SK-N-SH (cell line): ENCODE data around the gene EFHD1. TPM values are rescaled to one million over a fixed set of nuclear protein-coding genes. Genes with fewer than 3 reads are reported as not detected.

Experiments used
- CTCF ChIA-PET: fragments of 300-600, 350-600 bp; formaldehyde crosslinking; extraction: SDS; loops from one replicate; lab custom pipeline; 2021; lab: Yijun Ruan, JAX
- POLR2A ChIA-PET: fragments of 350-600 bp; sonication (Branson Sonifier 250); formaldehyde crosslinking; extraction: SDS; loops from one replicate; lab custom pipeline; 2020; ENCODE audit warnings: antibody characterized with exemption, inconsistent platforms; lab: Yijun Ruan, JAX
- DNase-seq: peaks from one replicate; pipeline ENCODE4 v3.0.0; 2012
- H2AFZ ChIP-seq: fragments of 200-600 bp; sonication (generic); 2 replicates; pipeline ENCODE4 v1.8.1; 2016; ENCODE audit warnings: antibody characterized with exemption, mild to moderate bottlenecking, low read depth
- H3F3A ChIP-seq: fragments of 200-600 bp; sonication (generic); replicated peaks from 2 replicates; pipeline ENCODE3; 2016; ENCODE audit warnings: antibody characterized with exemption, mild to moderate bottlenecking; ENCODE audit not compliant: insufficient read depth
- H3K27ac ChIP-seq, 2 experiments: fragments of 200-500 bp in 1 of 2; fragments of 200-600 bp in 1 of 2; sonication (Bioruptor generic) in 1 of 2; sonication (generic), shearing (Covaris generic) in 1 of 2; 2 replicates each; pipeline versions ENCODE4 v1.5.1 to v1.6.1; 2014 to 2016; ENCODE audit warnings: low read depth in 2 of 2, inconsistent platforms in 1 of 2, low read length in 1 of 2, mild to moderate bottlenecking in 1 of 2, mixed read lengths in 1 of 2
- H3K27me3 ChIP-seq: fragments of 200-600 bp; sonication (generic), shearing (Covaris generic); 2 replicates; pipeline ENCODE4 v1.6.1; 2016; ENCODE audit warnings: mixed run types; ENCODE audit not compliant: insufficient read depth
- H3K36me3 ChIP-seq, 2 experiments: fragments of 200-500 bp in 1 of 2; fragments of 200-600 bp in 1 of 2; sonication (Bioruptor generic) in 1 of 2; sonication (generic) in 1 of 2; replicated peaks in 1 of 2; 2 replicates each; pipeline versions ENCODE3 to v1.5.1; 2014 to 2016; ENCODE audit warnings: low read length in 1 of 2, mild to moderate bottlenecking in 1 of 2; ENCODE audit not compliant: insufficient read depth in 2 of 2, control insufficient read depth in 1 of 2
- H3K4me1 ChIP-seq, 2 experiments: fragments of 200-500 bp in 1 of 2; fragments of 200-600 bp in 1 of 2; sonication (Bioruptor generic) in 1 of 2; sonication (generic), shearing (Covaris generic) in 1 of 2; 2 replicates each; pipeline versions ENCODE4 v1.5.1 to v1.6.1; 2014 to 2016; ENCODE audit warnings: low read depth in 1 of 2, low read length in 1 of 2, mixed run types in 1 of 2; ENCODE audit not compliant: insufficient read depth in 2 of 2, control insufficient read depth in 1 of 2
- H3K4me2 ChIP-seq: fragments of 200-600 bp; sonication (generic), shearing (Covaris generic); 2 replicates; pipeline ENCODE4 v1.6.1; 2017; ENCODE audit warnings: mixed run types
- H3K4me3 ChIP-seq, 2 experiments: fragments of 200-500 bp in 1 of 2; fragments of 200-600 bp in 1 of 2; sonication (Bioruptor generic) in 1 of 2; sonication (generic), shearing (Covaris generic) in 1 of 2; 2 replicates each; pipeline versions ENCODE4 v1.5.1 to v1.8.1; 2014 to 2016; ENCODE audit warnings: low read depth in 2 of 2, inconsistent platforms in 1 of 2, low read length in 1 of 2, mild to moderate bottlenecking in 1 of 2, mixed read lengths in 1 of 2, moderate library complexity in 1 of 2
- H3K79me2 ChIP-seq: fragments of 200-600 bp; sonication (generic); 2 replicates; pipeline ENCODE4 v1.8.1; 2017; ENCODE audit warnings: mild to moderate bottlenecking; ENCODE audit not compliant: insufficient read depth
- H3K9ac ChIP-seq: fragments of 200-600 bp; sonication (generic); 2 replicates; pipeline ENCODE4 v1.6.1; 2017; ENCODE audit warnings: mixed run types
- H3K9me2 ChIP-seq: fragments of 200-600 bp; sonication (generic); 2 replicates; pipeline ENCODE4 v1.6.1; 2017; ENCODE audit warnings: mixed run types
- H3K9me3 ChIP-seq: fragments of 200-600 bp; sonication (generic); 2 replicates; pipeline ENCODE4 v1.6.1; 2017; ENCODE audit warnings: mixed run types, mild to moderate bottlenecking, moderate library complexity
- H4K20me1 ChIP-seq: fragments of 200-600 bp; sonication (generic); 2 replicates; pipeline ENCODE4 v1.6.1; 2017; ENCODE audit warnings: mild to moderate bottlenecking, mixed run types; ENCODE audit not compliant: insufficient read depth
- EP300 ChIP-seq, 2 experiments: IDR thresholded peaks; 2 replicates each; pipeline versions ENCODE4 v1.4.0 to v1.6.1; 2012; ENCODE audit warnings: borderline replicate concordance in 1 of 2, low read depth in 1 of 2, low read length in 1 of 2
- FOXM1 ChIP-seq: IDR thresholded peaks from 2 replicates; pipeline ENCODE4 v1.4.0; 2012; ENCODE audit warnings: low read depth, mild to moderate bottlenecking
- GATA2 ChIP-seq: sonication (generic); formaldehyde crosslinking; IDR thresholded peaks from 2 replicates; pipeline ENCODE4 v1.5.0; 2020; ENCODE audit warnings: mild to moderate bottlenecking, missing genetic modification reagents
- JUND ChIP-seq: IDR thresholded peaks from 2 replicates; pipeline ENCODE4 v1.4.0; 2012
- NFIC ChIP-seq: IDR thresholded peaks from 2 replicates; pipeline ENCODE4 v1.4.0; 2012; ENCODE audit warnings: borderline replicate concordance
- NRF1 ChIP-seq: IDR thresholded peaks from 2 replicates; pipeline ENCODE4 v1.6.1; 2012; ENCODE audit warnings: low read depth, mild to moderate bottlenecking, low read length
- POLR2AphosphoS5 ChIP-seq: IDR thresholded peaks from 2 replicates; pipeline ENCODE4 v1.6.1; 2012; ENCODE audit warnings: low read depth, low read length
- RCOR1 ChIP-seq: fragments of 150-350 bp; IDR thresholded peaks from 2 replicates; pipeline ENCODE4 v1.6.1; 2017; ENCODE audit warnings: antibody characterized with exemption, low read length
- RFX5 ChIP-seq: IDR thresholded peaks from 2 replicates; pipeline ENCODE4 v1.6.1; 2012; ENCODE audit warnings: mild to moderate bottlenecking, improper control_type of control experiment, low read length
- RXRA ChIP-seq: IDR thresholded peaks from 2 replicates; pipeline ENCODE4 v1.4.0; 2012; ENCODE audit warnings: low read depth, mild to moderate bottlenecking, borderline replicate concordance
- SIN3A ChIP-seq: IDR thresholded peaks from 2 replicates; pipeline ENCODE4 v1.6.1; 2012; ENCODE audit warnings: low read depth, mild to moderate bottlenecking, low read length, moderate library complexity, borderline replicate concordance
- SMC3 ChIP-seq: IDR thresholded peaks from 2 replicates; pipeline ENCODE4 v1.6.1; 2012; ENCODE audit warnings: low read depth, low read length, improper control_type of control experiment
- TCF12 ChIP-seq: IDR thresholded peaks from 2 replicates; pipeline ENCODE4 v1.4.0; 2012
- TEAD4 ChIP-seq: IDR thresholded peaks from 2 replicates; pipeline ENCODE4 v1.4.0; 2012; ENCODE audit warnings: mild to moderate bottlenecking, borderline replicate concordance; ENCODE audit not compliant: insufficient read depth
- YY1 ChIP-seq: IDR thresholded peaks from 2 replicates; pipeline ENCODE4 v1.4.0; 2012; ENCODE audit warnings: low read depth, mild to moderate bottlenecking
- WGBS: methylation state at CpG from one replicate; pipeline ENCODE4 v1.1.6; 2017; ENCODE audit warnings: low lambda C conversion rate; 5-methylcytosine and 5-hydroxymethylcytosine counted together
- polyA plus RNA-seq, 3 experiments: library from polyadenylated mRNA; depleted of rRNA; stranded (reverse); fragments of >200 nt; gene quantifications; 2 replicates each; pipeline ENCODE4 v1.2.3, GENCODE V29; 2012
- TF ChIP-seq, protein P1 (sequence below): fragments of 150-350 bp; IDR thresholded peaks from 2 replicates; pipeline ENCODE4 v1.6.1; 2016; ENCODE audit warnings: mild to moderate bottlenecking, low read depth, low read length
- TF ChIP-seq, protein P2 (sequence below): fragments of 200-600 bp; sonication (generic); IDR thresholded peaks from 2 replicates; pipeline ENCODE4 v1.6.1; 2017; ENCODE audit warnings: antibody characterized with exemption, mild to moderate bottlenecking, moderate library complexity
- TF ChIP-seq, protein P3 (sequence below): IDR thresholded peaks from 2 replicates; pipeline ENCODE4; 2012

EFHD1 gene
- polyA plus RNA-seq, 1 of the 3 experiments (the other 2 are of a cell fraction) = not detected

DNA sequence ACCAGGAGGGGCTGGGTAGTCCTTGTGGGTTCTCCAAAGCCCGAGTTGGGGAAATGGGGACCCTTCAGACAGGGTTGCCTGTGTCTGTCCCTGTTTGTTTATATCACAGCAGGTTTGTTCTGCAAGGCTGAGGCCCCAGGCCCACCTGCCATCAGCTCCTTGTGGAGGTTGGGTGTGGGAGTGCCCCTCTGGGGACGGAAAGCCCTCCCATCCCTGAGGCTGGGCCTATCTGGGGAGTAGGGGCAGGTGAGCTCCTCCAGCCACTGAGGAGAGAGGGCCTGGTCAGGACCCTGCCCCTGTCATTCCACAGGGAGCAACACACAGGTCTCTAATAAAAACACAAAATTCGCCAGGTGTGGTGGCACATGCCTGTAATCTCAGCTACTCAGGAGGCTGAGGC is 23.3 kb upstream of the EFHD1 start (continued):
- TF ChIP-seq TEAD4 (no peak), RCOR1 (no peak), SIN3A (no peak), FOXM1 (no peak)

DNA sequence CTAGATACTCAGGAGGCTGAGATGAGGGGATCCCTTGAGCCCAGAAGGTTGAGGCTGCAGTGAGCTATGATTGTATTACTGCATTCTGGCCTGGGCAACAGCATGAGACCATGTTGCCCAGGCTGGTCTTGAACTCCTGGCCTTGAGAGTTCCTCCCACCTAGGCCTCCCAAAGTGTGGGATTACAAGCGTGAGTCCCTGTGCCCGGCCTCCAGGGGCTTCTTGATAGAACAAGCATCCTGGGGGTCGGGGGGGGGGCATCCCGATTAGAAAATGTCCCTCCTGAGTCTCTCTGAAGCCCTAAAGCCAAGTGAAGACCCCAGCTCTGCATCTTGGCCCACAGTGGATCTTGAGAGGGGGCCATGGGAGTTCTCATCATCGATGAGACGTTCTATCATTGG is 22.3 kb upstream of the EFHD1 start:
- no peaks in the 10 kb centered on the region for H3K36me3 ChIP-seq
- WGBS = 90% methylated on average over 4 of the region's 6 CpGs
- H2AFZ ChIP-seq = no peak overlapping the region
- H3K9ac ChIP-seq = no peak overlapping the region
- H3K9me3 ChIP-seq = no peaks in the 10 kb centered on the region
- CTCF ChIA-PET = interaction anchor here (0.6 to 1.7 kb wide), 9 partner anchors 9 to 443 kb away, joined by 3 to 16 read pairs (median 3); partner anchors contain the start of gene EFHD1
- DNase-seq = no peak
- no peaks in the 10 kb centered on the region for H3K79me2 ChIP-seq
- H4K20me1 ChIP-seq = no peaks in the 10 kb centered on the region
- no peaks in the 10 kb centered on the region for H3K4me1 ChIP-seq
- H3K4me3 ChIP-seq = no peak overlapping the region
- POLR2A ChIA-PET = no interaction called here
- no peaks in the 10 kb centered on the region for H3K9me2 ChIP-seq
- H3K27me3 ChIP-seq = no peaks in the 10 kb centered on the region
- TF ChIP-seq FOXM1 = no peak
- no peak for TF ChIP-seq RFX5
- TF ChIP-seq, protein P1, sequence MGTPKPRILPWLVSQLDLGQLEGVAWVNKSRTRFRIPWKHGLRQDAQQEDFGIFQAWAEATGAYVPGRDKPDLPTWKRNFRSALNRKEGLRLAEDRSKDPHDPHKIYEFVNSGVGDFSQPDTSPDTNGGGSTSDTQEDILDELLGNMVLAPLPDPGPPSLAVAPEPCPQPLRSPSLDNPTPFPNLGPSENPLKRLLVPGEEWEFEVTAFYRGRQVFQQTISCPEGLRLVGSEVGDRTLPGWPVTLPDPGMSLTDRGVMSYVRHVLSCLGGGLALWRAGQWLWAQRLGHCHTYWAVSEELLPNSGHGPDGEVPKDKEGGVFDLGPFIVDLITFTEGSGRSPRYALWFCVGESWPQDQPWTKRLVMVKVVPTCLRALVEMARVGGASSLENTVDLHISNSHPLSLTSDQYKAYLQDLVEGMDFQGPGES = no peak
- no peak for TF ChIP-seq TCF12
- H3K4me2 ChIP-seq = no peak overlapping the region
- no peak overlapping the region for H3K27ac ChIP-seq
- no peaks in the 10 kb centered on the region for H3F3A ChIP-seq

DNA sequence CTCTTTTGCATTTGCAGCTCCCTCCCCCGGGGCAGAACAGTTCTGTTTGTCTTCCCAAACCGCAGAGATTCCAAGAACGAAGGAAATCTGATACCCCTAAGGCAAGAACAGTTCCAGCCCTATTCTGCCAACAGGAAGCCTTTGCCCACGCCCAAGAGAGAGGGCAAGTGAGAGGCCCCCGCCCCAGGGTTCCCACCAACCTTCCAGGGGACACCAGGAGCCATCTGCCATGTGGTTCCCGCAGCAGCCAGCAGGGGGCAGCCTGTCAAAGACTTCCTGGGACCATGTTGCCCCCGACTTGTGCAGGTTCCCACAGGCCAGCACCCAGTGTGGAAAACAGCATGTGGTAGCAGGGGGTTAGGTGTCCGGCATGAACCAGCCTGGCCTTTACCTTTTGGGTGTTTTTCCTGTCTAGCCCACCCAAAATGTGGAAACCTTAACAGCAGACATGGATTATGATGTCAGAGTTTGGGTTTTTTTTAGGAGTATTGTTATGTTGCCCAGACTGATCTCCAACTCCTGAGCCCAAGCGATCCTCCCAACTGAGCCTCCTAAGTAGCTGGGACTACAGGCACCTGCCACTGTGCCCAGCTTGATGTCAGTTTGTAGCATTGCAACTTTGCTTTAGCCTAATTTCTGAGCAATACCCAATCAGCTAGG is 21.7 kb upstream of the EFHD1 start:
- H3K9me3 ChIP-seq = no peaks in the 10 kb centered on the region
- TF ChIP-seq, protein P2, sequence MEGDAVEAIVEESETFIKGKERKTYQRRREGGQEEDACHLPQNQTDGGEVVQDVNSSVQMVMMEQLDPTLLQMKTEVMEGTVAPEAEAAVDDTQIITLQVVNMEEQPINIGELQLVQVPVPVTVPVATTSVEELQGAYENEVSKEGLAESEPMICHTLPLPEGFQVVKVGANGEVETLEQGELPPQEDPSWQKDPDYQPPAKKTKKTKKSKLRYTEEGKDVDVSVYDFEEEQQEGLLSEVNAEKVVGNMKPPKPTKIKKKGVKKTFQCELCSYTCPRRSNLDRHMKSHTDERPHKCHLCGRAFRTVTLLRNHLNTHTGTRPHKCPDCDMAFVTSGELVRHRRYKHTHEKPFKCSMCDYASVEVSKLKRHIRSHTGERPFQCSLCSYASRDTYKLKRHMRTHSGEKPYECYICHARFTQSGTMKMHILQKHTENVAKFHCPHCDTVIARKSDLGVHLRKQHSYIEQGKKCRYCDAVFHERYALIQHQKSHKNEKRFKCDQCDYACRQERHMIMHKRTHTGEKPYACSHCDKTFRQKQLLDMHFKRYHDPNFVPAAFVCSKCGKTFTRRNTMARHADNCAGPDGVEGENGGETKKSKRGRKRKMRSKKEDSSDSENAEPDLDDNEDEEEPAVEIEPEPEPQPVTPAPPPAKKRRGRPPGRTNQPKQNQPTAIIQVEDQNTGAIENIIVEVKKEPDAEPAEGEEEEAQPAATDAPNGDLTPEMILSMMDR = peak; percentile 79
- TF ChIP-seq TCF12 (no peak), JUND (no peak), SMC3 (peak; percentile 11; the same call in 1 of the 2 replicates), FOXM1 (no peak), POLR2AphosphoS5 (no peak), NFIC (no peak), RXRA (no peak), RFX5 (no peak), EP300 (IDR thresholded peaks at IDR 0.05; ENCODE audit: borderline replicate concordance in 1 of 2, low read depth in 1 of 2, low read length in 1 of 2) (no peak), YY1 (no peak), GATA2 (no peak), NRF1 (no peak)
- TF ChIP-seq, protein P1 = no peak
- TF ChIP-seq, protein P3, sequence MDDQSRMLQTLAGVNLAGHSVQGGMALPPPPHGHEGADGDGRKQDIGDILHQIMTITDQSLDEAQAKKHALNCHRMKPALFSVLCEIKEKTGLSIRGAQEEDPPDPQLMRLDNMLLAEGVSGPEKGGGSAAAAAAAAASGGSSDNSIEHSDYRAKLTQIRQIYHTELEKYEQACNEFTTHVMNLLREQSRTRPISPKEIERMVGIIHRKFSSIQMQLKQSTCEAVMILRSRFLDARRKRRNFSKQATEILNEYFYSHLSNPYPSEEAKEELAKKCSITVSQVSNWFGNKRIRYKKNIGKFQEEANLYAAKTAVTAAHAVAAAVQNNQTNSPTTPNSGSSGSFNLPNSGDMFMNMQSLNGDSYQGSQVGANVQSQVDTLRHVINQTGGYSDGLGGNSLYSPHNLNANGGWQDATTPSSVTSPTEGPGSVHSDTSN = no peak

More for the DNA sequence above, 21.7 kb upstream of the EFHD1 start:
- no peaks in the 10 kb centered on the region for H4K20me1 ChIP-seq
- no peak overlapping the region for H3K27ac ChIP-seq
- no peaks in the 10 kb centered on the region for H3F3A ChIP-seq
- no peaks in the 10 kb centered on the region for H3K27me3 ChIP-seq
- H3K4me3 ChIP-seq = no peak overlapping the region
- peak; percentile 68 for DNase-seq
- no peaks in the 10 kb centered on the region for H3K79me2 ChIP-seq
- no peaks in the 10 kb centered on the region for H3K4me1 ChIP-seq
- H3K4me2 ChIP-seq = no peak overlapping the region
- H3K9me2 ChIP-seq = no peaks in the 10 kb centered on the region
- ChIA-PET CTCF (interaction anchor here (0.6 to 1.7 kb wide), 17 partner anchors 9 to 633 kb away, joined by 3 to 16 read pairs (median 3); partner anchors contain the start of genes EFHD1 and GIGYF2), POLR2A (no interaction called here)
- WGBS = 47% methylated on average over 9 of the region's 9 CpGs
- no peak overlapping the region for H2AFZ ChIP-seq
- H3K9ac ChIP-seq = no peak overlapping the region
- no peaks in the 10 kb centered on the region for H3K36me3 ChIP-seq
